ENCODE measurements around the gene FUT7. TPM values are rescaled to one million over a fixed set of nuclear protein-coding genes. Genes with fewer than 3 reads are reported as not detected.

FUT7 gene
- total RNA-seq, 2 donors from 2014 or later, result 7.7 to 10.6 TPM

GRCh38 chr9:137028263-137029057 lies 3.4 kb downstream of the FUT7 start:
- H3K4me1 Mint-ChIP-seq, result peaks cover 31% of the 10 kb centered on the region

GRCh38 chr9:137027369-137028262 lies 4.3 kb downstream of the FUT7 start, which contains the start of gene ABCA2:
Gene ABCA2, minus strand, starts transcription at chr9:137028237. Its CDS starts 97 bp downstream, at chr9:137028140.
- ATAC-seq (no peak), DNase-seq (no peak)
- Mint-ChIP-seq H3K27me3 (no peaks in the 10 kb centered on the region), H3K4me3 (peak within 1 kb of the TSS; percentile 94), H3K36me3 (ENCODE audit: low read depth) (no peaks in the 10 kb centered on the region), H3K4me1 (peaks cover 28% of the 10 kb centered on the region), H3K27ac (peak within 1 kb of the TSS; percentile 87)
- H3K9me3 ChIP-seq (ENCODE audit: control insufficient read depth, low read length, poor library complexity, severe bottlenecking), result no peaks in the 10 kb centered on the region

More at GRCh38 chr9:137028263-137029057, 3.4 kb downstream of the FUT7 start:
- H3K27me3 Mint-ChIP-seq, result no peaks in the 10 kb centered on the region
- H3K36me3 Mint-ChIP-seq (ENCODE audit: low read depth), result no peaks in the 10 kb centered on the region
- H3K27ac Mint-ChIP-seq, result peak overlapping the region; percentile 87
- peak; percentile 69 for ATAC-seq
- DNase-seq, result peak; percentile 64 to 84 (median 75)
- no peaks in the 10 kb centered on the region for H3K9me3 ChIP-seq (ENCODE audit: control insufficient read depth, low read length, poor library complexity, severe bottlenecking)
- H3K4me3 Mint-ChIP-seq, result peak overlapping the region; percentile 94

GRCh38 chr9:137026828-137027227 lies 5.1 kb downstream of the FUT7 start:
- H3K27me3 Mint-ChIP-seq, result no peaks in the 10 kb centered on the region
- peaks cover 29% of the 10 kb centered on the region for H3K4me1 Mint-ChIP-seq
- ATAC-seq (no peak), DNase-seq (no peak)
- peak overlapping the region; percentile 67 for H3K27ac Mint-ChIP-seq
- H3K9me3 ChIP-seq (ENCODE audit: control insufficient read depth, low read length, poor library complexity, severe bottlenecking), result no peaks in the 10 kb centered on the region
- no peaks in the 10 kb centered on the region for H3K36me3 Mint-ChIP-seq (ENCODE audit: low read depth)
- peak overlapping the region; percentile 90 for H3K4me3 Mint-ChIP-seq

GRCh38 chr9:137026384-137026783 lies 5.5 kb downstream of the FUT7 start:
- Mint-ChIP-seq H3K27me3 (no peaks in the 10 kb centered on the region), H3K4me3 (peak overlapping the region; percentile 90), H3K27ac (no peak overlapping the region), H3K4me1 (peaks cover 28% of the 10 kb centered on the region), H3K36me3 (ENCODE audit: low read depth) (no peaks in the 10 kb centered on the region)
- ATAC-seq, result no peak
- H3K9me3 ChIP-seq (ENCODE audit: control insufficient read depth, low read length, poor library complexity, severe bottlenecking), result no peaks in the 10 kb centered on the region
- no peak for DNase-seq

- H3K4me1 Mint-ChIP-seq, result peaks cover 23% of the 10 kb centered on the region
- H3K36me3 Mint-ChIP-seq (ENCODE audit: low read depth), result no peaks in the 10 kb centered on the region
- H3K9me3 ChIP-seq (ENCODE audit: control insufficient read depth, low read length, poor library complexity, severe bottlenecking), result no peaks in the 10 kb centered on the region
- DNase-seq, result no peak
- ATAC-seq, result peak; percentile 17
- H3K27ac Mint-ChIP-seq, result peak overlapping the region; percentile 16
- no peaks in the 10 kb centered on the region for H3K27me3 Mint-ChIP-seq
- H3K4me3 Mint-ChIP-seq, result no peak overlapping the region
Measured at GRCh38 chr9:137025517-137025966, 6.3 kb downstream of the FUT7 start.

- no peak overlapping the region for H3K4me3 Mint-ChIP-seq
- H3K27me3 Mint-ChIP-seq, result no peaks in the 10 kb centered on the region
- ATAC-seq (no peak), DNase-seq (no peak)
- H3K9me3 ChIP-seq (ENCODE audit: control insufficient read depth, low read length, poor library complexity, severe bottlenecking), result no peaks in the 10 kb centered on the region
- peaks cover 14% of the 10 kb centered on the region for H3K4me1 Mint-ChIP-seq
- peak overlapping the region; percentile 45 for H3K27ac Mint-ChIP-seq
- no peaks in the 10 kb centered on the region for H3K36me3 Mint-ChIP-seq (ENCODE audit: low read depth)
Measured at GRCh38 chr9:137023583-137023991, 8.3 kb downstream of the FUT7 start.

- no peaks in the 10 kb centered on the region for H3K36me3 Mint-ChIP-seq (ENCODE audit: low read depth)
- peak overlapping the region; percentile 45 for H3K27ac Mint-ChIP-seq
- no peaks in the 10 kb centered on the region for H3K9me3 ChIP-seq (ENCODE audit: control insufficient read depth, low read length, poor library complexity, severe bottlenecking)
- DNase-seq (no peak), ATAC-seq (no peak)
- peaks cover 14% of the 10 kb centered on the region for H3K4me1 Mint-ChIP-seq
- H3K27me3 Mint-ChIP-seq, result no peaks in the 10 kb centered on the region
- H3K4me3 Mint-ChIP-seq, result no peak overlapping the region
Measured at GRCh38 chr9:137023157-137023556, 8.7 kb downstream of the FUT7 start.

- Mint-ChIP-seq H3K27ac (no peak overlapping the region), H3K36me3 (ENCODE audit: low read depth) (no peaks in the 10 kb centered on the region), H3K4me3 (no peak overlapping the region), H3K4me1 (peaks cover 14% of the 10 kb centered on the region), H3K27me3 (no peaks in the 10 kb centered on the region)
- DNase-seq (no peak), ATAC-seq (no peak)
- H3K9me3 ChIP-seq (ENCODE audit: control insufficient read depth, low read length, poor library complexity, severe bottlenecking), result no peaks in the 10 kb centered on the region
Measured at GRCh38 chr9:137022662-137023008, 9.3 kb downstream of the FUT7 start.

GRCh38 chr9:137021979-137022661 lies 9.8 kb downstream of the FUT7 start:
- DNase-seq (peak; percentile 53 to 71 (median 62)), ATAC-seq (peak; percentile 80)
- no peak overlapping the region for H3K4me3 Mint-ChIP-seq
- H3K27ac Mint-ChIP-seq, result peak overlapping the region; percentile 44
- peaks cover 11% of the 10 kb centered on the region for H3K4me1 Mint-ChIP-seq
- H3K27me3 Mint-ChIP-seq, result no peaks in the 10 kb centered on the region
- no peaks in the 10 kb centered on the region for H3K9me3 ChIP-seq (ENCODE audit: control insufficient read depth, low read length, poor library complexity, severe bottlenecking)
- H3K36me3 Mint-ChIP-seq (ENCODE audit: low read depth), result no peaks in the 10 kb centered on the region

GRCh38 chr9:137021568-137021978 lies 10.3 kb downstream of the FUT7 start:
- H3K4me1 Mint-ChIP-seq, result peaks cover 9% of the 10 kb centered on the region
- H3K27me3 Mint-ChIP-seq, result no peaks in the 10 kb centered on the region
- H3K4me3 Mint-ChIP-seq, result no peak overlapping the region
- ATAC-seq, result no peak
- no peak for DNase-seq
- no peaks in the 10 kb centered on the region for H3K9me3 ChIP-seq (ENCODE audit: control insufficient read depth, low read length, poor library complexity, severe bottlenecking)
- H3K27ac Mint-ChIP-seq, result peak overlapping the region; percentile 44
- peaks cover 4% of the 10 kb centered on the region for H3K36me3 Mint-ChIP-seq (ENCODE audit: low read depth)

- Mint-ChIP-seq H3K27ac (no peak overlapping the region), H3K4me1 (peaks cover 6% of the 10 kb centered on the region), H3K36me3 (ENCODE audit: low read depth) (peaks cover 4% of the 10 kb centered on the region), H3K27me3 (no peaks in the 10 kb centered on the region), H3K4me3 (no peak overlapping the region)
- H3K9me3 ChIP-seq (ENCODE audit: control insufficient read depth, low read length, poor library complexity, severe bottlenecking), result no peaks in the 10 kb centered on the region
- DNase-seq, result no peak
- no peak for ATAC-seq
Measured at GRCh38 chr9:137020771-137021567, 10.9 kb downstream of the FUT7 start.

- H3K9me3 ChIP-seq (ENCODE audit: control insufficient read depth, low read length, poor library complexity, severe bottlenecking), result no peaks in the 10 kb centered on the region
- Mint-ChIP-seq H3K27ac (no peak overlapping the region), H3K4me1 (peaks cover 6% of the 10 kb centered on the region), H3K27me3 (no peaks in the 10 kb centered on the region), H3K36me3 (ENCODE audit: low read depth) (peaks cover 4% of the 10 kb centered on the region), H3K4me3 (no peak overlapping the region)
- ATAC-seq, result no peak
- DNase-seq, result no peak
Measured at GRCh38 chr9:137019891-137020683, 11.8 kb downstream of the FUT7 start.

Data from T-helper 17 cell (primary cell).